T-cell (primary cell): ENCODE results near the gene JTB. TPM values are rescaled to one million over a fixed set of nuclear protein-coding genes. Genes with fewer than 3 reads are reported as not detected.
"Not testable (repeated sequence)": the region's sequence is repeated elsewhere in the genome, so short reads cannot be mapped to it uniquely, and the experiment has no call there.

Experiments
- ATAC-seq, 4 experiments: fragments of 200-7000 bp in 3 of 4; fragments of 150-1000 bp in 1 of 4; cut with Tn5 transposase; replicated peaks in 1 of 4; 1 replicate in 3 of 4; 2 replicates in 1 of 4; pipeline ENCODE4 v1.10.0; 2021; ENCODE audit warnings: moderate library complexity in 3 of 4, mild to moderate bottlenecking in 2 of 4, moderate number of reproducible peaks in 1 of 4
- CTCF ChIA-PET, 2 donors: fragments of 300-600 bp; sonication (Branson Sonifier 250); formaldehyde crosslinking; loops; one replicate each; lab custom pipeline; 2022; ENCODE audit warnings: antibody characterized with exemption in 2 of 2; lab: Charles Lee
- POLR2A ChIA-PET, 2 donors: fragments of 300-600 bp; sonication (Branson Sonifier 250); formaldehyde crosslinking; loops; one replicate each; lab custom pipeline; 2022; ENCODE audit warnings: antibody characterized with exemption in 2 of 2; lab: Charles Lee
- DNase-seq, 35 experiments: peaks; one replicate each; pipeline versions ENCODE4 v3.0.0 to v3.0.0-alpha.2; 2013 to 2023
- H3K27ac ChIP-seq: one replicate; pipeline ENCODE4 v1.5.1; 2013; ENCODE audit warnings: low read length
- H3K27me3 ChIP-seq, 2 experiments: replicated peaks in 1 of 2; 1 replicate in 1 of 2; 2 replicates in 1 of 2; pipeline versions ENCODE4 v1.6.1 to v1.7.0; 2013; ENCODE audit warnings: low read length in 1 of 2, mixed read lengths in 1 of 2; ENCODE audit not compliant: control insufficient read depth in 2 of 2, insufficient read depth in 2 of 2; ENCODE audit errors: extremely low read depth in 1 of 2
- H3K36me3 ChIP-seq, 2 donors: 1 replicate in 1 of 2; 2 replicates in 1 of 2; pipeline versions ENCODE4 v1.6.1 to v1.7.0; 2013; ENCODE audit warnings: low read length in 1 of 2; ENCODE audit not compliant: control insufficient read depth in 2 of 2, insufficient read depth in 1 of 2; ENCODE audit errors: extremely low read depth in 1 of 2
- H3K4me1 ChIP-seq, 2 experiments: 1 replicate in 1 of 2; 2 replicates in 1 of 2; pipeline versions ENCODE4 v1.6.1 to v1.7.0; 2013; ENCODE audit warnings: low read length in 2 of 2, mixed read lengths in 1 of 2; ENCODE audit not compliant: insufficient read depth in 2 of 2, control insufficient read depth in 1 of 2; ENCODE audit errors: extremely low read depth in 1 of 2
- H3K4me3 ChIP-seq, 2 donors: 1 replicate in 1 of 2; 2 replicates in 1 of 2; pipeline versions ENCODE4 v1.5.1 to v1.7.0; 2013; ENCODE audit warnings: mild to moderate bottlenecking in 2 of 2, low read length in 1 of 2, moderate library complexity in 1 of 2; ENCODE audit not compliant: control insufficient read depth in 1 of 2; ENCODE audit errors: extremely low read depth in 1 of 2
- H3K9me3 ChIP-seq: 2 replicates; pipeline ENCODE4 v1.7.0; 2013
- H3K27ac Mint-ChIP-seq, 2 donors: one replicate each; pipeline ENCODE4 v1.8.0; 2020 to 2021; ENCODE audit warnings: mild to moderate bottlenecking in 2 of 2, mixed read lengths in 2 of 2
- H3K27me3 Mint-ChIP-seq, 2 donors: one replicate each; pipeline ENCODE4 v1.8.0; 2021 to 2022; ENCODE audit warnings: mixed read lengths in 2 of 2
- H3K36me3 Mint-ChIP-seq: one replicate; pipeline ENCODE4 v1.8.0; 2021; ENCODE audit warnings: mixed read lengths
- H3K4me1 Mint-ChIP-seq, 3 donors: one replicate each; pipeline ENCODE4 v1.8.0; 2020 to 2022; ENCODE audit warnings: mixed read lengths in 3 of 3, mild to moderate bottlenecking in 1 of 3
- H3K4me3 Mint-ChIP-seq, 3 donors: one replicate each; pipeline ENCODE4 v1.8.0; 2020 to 2022; ENCODE audit warnings: mild to moderate bottlenecking in 3 of 3, mixed read lengths in 3 of 3, moderate library complexity in 3 of 3
- H3K9me3 Mint-ChIP-seq, 3 donors: one replicate each; pipeline ENCODE4 v1.8.0; 2020 to 2022; ENCODE audit warnings: mixed read lengths in 3 of 3
- WGBS: methylation state at CpG from one replicate; pipeline ENCODE4 v1.1.5; 2013; ENCODE audit warnings: missing lambda C conversion rate; ENCODE audit not compliant: insufficient coverage; 5-methylcytosine and 5-hydroxymethylcytosine counted together
- total RNA-seq, 35 experiments: library from RNA in 6 of 35; stranded (reverse) in 6 of 35; fragments of 120-200 nt in 1 of 35; gene quantifications; one replicate each; pipeline versions ENCODE4 v1.2.1 to v1.2.4 and lab custom pipeline; 2013 to 2026

JTB gene
- total RNA-seq (100 to 1,000 TPM in 3 of 5 donors, 10 to 100 TPM in 2; 90.4 to 137 (median 129) TPM), total RNA-seq (lab: John Stamatoyannopoulos, UW) (8.6 to 42.1 (median 16.0) reads per million in 29 experiments)
- 133 TPM for total RNA-seq (2013)

DNA sequence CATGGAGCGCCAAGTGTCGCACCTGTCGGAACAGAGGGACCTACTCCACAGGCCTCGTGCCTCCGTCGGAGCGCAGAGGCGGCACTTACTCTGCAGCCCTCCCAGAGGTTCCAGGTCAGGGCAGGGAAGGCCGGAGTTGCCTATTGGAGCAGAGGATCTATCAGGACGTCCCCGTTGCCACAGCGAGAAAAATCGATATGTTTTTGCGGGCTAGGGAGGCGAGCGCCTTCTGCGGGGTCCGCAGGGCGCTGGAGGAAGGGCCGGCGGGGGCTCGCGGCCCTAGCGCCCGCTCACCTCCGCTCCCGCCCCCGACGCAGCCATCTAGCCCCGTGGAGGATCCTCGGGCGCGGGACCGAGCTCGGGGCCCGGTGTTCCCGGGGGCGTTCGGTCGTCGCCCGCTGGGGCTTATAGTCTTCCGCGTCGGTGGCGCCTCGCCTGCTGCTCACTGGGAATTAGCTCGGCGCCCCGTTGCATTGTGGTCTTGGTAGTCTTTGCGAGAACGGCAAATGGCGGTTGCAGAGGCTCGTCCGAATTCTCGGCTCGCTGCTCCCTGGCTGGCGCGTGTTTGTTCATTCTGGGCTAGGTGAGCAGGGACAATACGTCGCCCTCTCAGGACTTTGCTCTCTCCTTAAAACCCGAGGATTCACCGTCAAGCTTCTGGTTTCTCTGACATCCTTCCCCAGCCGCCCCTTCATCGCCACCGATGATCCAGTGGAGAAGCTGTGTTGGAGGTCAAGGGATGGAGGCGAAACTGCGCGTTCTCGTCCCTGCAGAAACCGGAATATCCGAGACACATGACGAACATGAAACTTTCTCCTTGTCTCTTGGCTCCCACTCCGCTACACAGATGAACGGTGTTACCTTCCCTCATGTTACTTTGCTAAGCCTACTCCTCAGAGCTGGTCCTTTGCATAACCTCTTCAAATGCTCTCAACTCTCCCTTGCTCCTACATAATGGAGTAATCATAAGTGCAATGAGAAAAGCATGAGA is at the start of gene JTB:
JTB (minus strand) TSS at position 425 of the 991 bp plus-strand sequence; CDS start at position 3, 422 bp downstream.
- peak; percentile 66 to 91 (median 81) for DNase-seq
- Mint-ChIP-seq H3K36me3 (peaks cover 15% of the 10 kb centered on the region), H3K27me3 (no peaks in the 10 kb centered on the region), H3K4me1 (peaks cover 34 to 41% (median 36%) of the 10 kb centered on the region in 3 donors), H3K27ac (peak within 1 kb of the TSS; percentile 96 to 98), H3K4me3 (peak within 1 kb of the TSS; percentile 92 to 97 (median 97)), H3K9me3 (no peaks in the 10 kb centered on the region)
- Histone ChIP-seq H3K27me3 (no peaks in the 10 kb centered on the region), H3K4me1 (peaks cover 15 to 28% of the 10 kb centered on the region in 2 experiments), H3K4me3 (peak within 1 kb of the TSS; percentile 93 to 96), H3K27ac (peak within 1 kb of the TSS; percentile 74), H3K36me3 (peaks cover 8 to 33% of the 10 kb centered on the region in 2 donors), H3K9me3 (no peaks in the 10 kb centered on the region)
- POLR2A ChIA-PET, result interaction anchor here (0.5 to 2.9 kb wide), 11 partner anchors 8 to 344 kb away, joined by 3 to 20 read pairs (median 3); partner anchors contain the start of genes CREB3L4 (in 2 of the 2), CHTOP (in 1 of the 2), RPS27 (in 1 of the 2) and SLC39A1 (in 1 of the 2)
- peak; percentile 94 to 98 (median 96) for ATAC-seq
- CTCF ChIA-PET, result interaction anchor here (0.5 to 3.4 kb wide), 10 partner anchors 9 to 295 kb away, joined by 3 to 23 read pairs (median 8); partner anchors contain the start of genes RAB13 (in 2 of the 2), CREB3L4 (in 1 of the 2), DENND4B (in 1 of the 2) and RPS27 (in 1 of the 2)
- WGBS, result under 1% methylated on average over 68 of the region's 75 CpGs

DNA sequence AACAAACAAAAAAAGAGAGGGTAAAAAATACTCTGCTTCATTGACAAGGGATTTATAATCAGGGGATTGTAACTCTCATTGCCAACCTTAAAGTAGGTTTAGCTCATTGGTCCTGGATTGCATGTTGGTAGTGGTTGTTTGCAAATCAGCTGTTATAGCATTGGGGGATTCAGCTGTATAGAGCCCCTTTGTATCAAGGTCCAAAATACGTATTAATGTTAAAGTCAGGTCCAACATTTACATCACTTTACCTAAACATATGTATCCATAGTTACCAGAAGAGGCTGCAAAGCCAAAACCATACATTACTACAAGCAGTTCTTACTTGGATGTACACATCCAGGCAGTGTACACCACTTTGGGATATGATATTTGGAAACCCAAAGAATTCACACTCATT is 42.5 kb upstream of the JTB start:
- DNase-seq (no peak), ATAC-seq (no peak)
- H3K9me3 Mint-ChIP-seq, result no peaks in the 10 kb centered on the region
- H3K36me3 ChIP-seq, result no peaks in the 10 kb centered on the region
- H3K27ac ChIP-seq, result no peak overlapping the region
- H3K27ac Mint-ChIP-seq, result no peak overlapping the region
- ChIA-PET CTCF (no interaction called here), POLR2A (no interaction called here)
- no peaks in the 10 kb centered on the region for H3K36me3 Mint-ChIP-seq
- no peaks in the 10 kb centered on the region for H3K4me1 Mint-ChIP-seq
- H3K4me1 ChIP-seq, result no peaks in the 10 kb centered on the region
- H3K9me3 ChIP-seq, result no peaks in the 10 kb centered on the region
- no peaks in the 10 kb centered on the region for H3K27me3 ChIP-seq
- no peaks in the 10 kb centered on the region for H3K27me3 Mint-ChIP-seq
- no CpG with 5 or more reads among the region's 1 CpG for WGBS
- no peak overlapping the region for H3K4me3 ChIP-seq
- no peak overlapping the region for H3K4me3 Mint-ChIP-seq

DNA sequence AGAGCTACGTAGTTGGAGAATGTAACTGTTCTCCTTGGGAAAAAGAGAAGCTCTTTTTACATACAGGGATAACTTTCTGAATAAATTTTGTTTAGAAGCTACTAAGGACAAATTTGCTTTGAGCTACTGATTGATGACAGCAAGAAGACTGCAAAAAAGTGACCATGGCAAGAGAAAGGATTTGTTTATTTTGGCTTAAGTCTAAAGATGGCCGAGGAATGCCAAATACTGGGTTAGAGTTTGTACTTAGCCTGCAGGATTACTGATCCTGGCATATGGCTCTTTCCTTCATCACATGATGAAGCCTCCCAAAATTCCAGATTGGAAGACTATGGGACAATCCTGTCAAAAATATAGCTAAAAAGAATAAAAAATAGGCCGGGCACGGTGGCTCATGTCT is 41.8 kb upstream of the JTB start:
- CTCF ChIA-PET, result no interaction called here
- Histone ChIP-seq H3K27me3 (no peaks in the 10 kb centered on the region), H3K36me3 (no peaks in the 10 kb centered on the region), H3K4me1 (no peaks in the 10 kb centered on the region), H3K27ac (no peak overlapping the region), H3K4me3 (no peak overlapping the region), H3K9me3 (no peaks in the 10 kb centered on the region)
- POLR2A ChIA-PET, result no interaction called here
- ATAC-seq, result no peak
- Mint-ChIP-seq H3K9me3 (no peaks in the 10 kb centered on the region), H3K36me3 (no peaks in the 10 kb centered on the region), H3K27ac (no peak overlapping the region), H3K4me3 (no peak overlapping the region), H3K4me1 (no peaks in the 10 kb centered on the region), H3K27me3 (no peaks in the 10 kb centered on the region)
- 100% methylated on average over 2 of the region's 4 CpGs for WGBS
- DNase-seq, result no peak

DNA sequence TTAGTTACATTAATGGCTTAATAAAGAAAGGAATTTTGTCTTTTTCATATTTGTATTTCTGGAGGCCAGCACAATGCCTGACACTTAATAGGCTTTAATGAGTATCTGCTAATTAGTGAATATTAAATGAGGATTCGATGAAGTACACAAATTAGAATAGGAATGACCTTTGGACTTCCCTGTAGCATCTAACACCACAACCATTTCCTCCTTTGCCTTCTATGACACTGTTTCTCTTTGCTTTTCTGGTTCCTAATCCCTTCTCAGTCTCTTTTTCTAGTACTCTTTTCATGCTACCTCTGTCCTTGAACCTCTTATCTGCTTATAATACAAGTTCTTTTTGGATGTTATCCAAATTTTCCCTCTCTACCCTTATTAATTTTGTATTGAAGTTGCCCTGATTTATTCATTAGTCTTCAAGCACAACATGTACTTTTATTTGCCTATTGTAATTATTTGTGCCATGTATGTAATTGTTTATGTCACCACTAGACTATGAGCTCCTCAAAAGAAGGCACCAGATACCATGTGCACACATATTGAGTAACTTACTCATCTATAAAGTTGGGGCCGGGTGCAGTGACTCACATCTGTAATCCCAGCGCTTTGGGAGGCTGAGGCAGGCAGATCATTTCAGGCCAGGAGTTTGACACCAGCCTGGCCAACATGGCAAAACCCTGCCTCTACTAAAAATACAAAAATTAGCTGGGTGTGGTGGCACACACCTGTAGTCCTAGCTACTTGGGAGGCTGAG is 36.9 kb upstream of the JTB start:
- POLR2A ChIA-PET, result no interaction called here

DNA sequence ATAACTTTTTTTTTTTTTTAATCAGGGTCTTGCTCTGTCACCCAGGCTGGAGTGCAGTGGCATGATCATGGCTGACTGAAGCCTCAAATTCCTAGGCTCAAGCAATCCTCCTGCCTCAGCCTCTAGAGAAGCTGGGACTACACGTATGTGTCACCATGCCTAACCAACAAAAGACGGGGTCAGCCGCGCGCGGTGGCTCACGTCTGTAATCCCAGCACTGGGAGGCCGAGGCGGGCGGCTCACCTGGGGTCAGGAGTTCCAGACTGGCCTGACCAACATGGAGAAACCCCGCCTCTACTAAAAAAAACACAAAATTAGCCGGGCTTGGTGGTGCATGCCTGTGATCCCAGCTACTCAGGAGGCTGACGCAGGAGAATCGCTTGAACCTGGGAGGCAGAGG is 35.1 kb upstream of the JTB start:
- H3K36me3 ChIP-seq, H3K27me3 Mint-ChIP-seq, H3K27ac Mint-ChIP-seq, H3K4me3 ChIP-seq, H3K9me3 ChIP-seq, H3K27me3 ChIP-seq, POLR2A ChIA-PET, H3K4me1 Mint-ChIP-seq, DNase-seq, H3K4me3 Mint-ChIP-seq, H3K9me3 Mint-ChIP-seq, H3K36me3 Mint-ChIP-seq, H3K27ac ChIP-seq, CTCF ChIA-PET, H3K4me1 ChIP-seq, ATAC-seq: not testable (repeated sequence)
- 89% methylated on average over 12 of the region's 14 CpGs for whole genome bisulfite sequencing

More for the DNA sequence above, 36.9 kb upstream of the JTB start:
- Histone ChIP-seq H3K27ac (no peak overlapping the region), H3K4me1 (no peaks in the 10 kb centered on the region), H3K4me3 (no peak overlapping the region), H3K27me3 (peaks cover 0 to 4% of the 10 kb centered on the region in 2 experiments), H3K36me3 (no peaks in the 10 kb centered on the region), H3K9me3 (no peaks in the 10 kb centered on the region)
- H3K27me3 Mint-ChIP-seq, result no peaks in the 10 kb centered on the region
- no peak for DNase-seq
- no peaks in the 10 kb centered on the region for H3K9me3 Mint-ChIP-seq
- no peak overlapping the region for H3K27ac Mint-ChIP-seq
- no peak for ATAC-seq
- H3K4me1 Mint-ChIP-seq, result no peaks in the 10 kb centered on the region
- H3K36me3 Mint-ChIP-seq, result no peaks in the 10 kb centered on the region
- CTCF ChIA-PET, result no interaction called here
- no CpG with 5 or more reads among the region's 3 CpGs for WGBS
- no peak overlapping the region for H3K4me3 Mint-ChIP-seq

DNA sequence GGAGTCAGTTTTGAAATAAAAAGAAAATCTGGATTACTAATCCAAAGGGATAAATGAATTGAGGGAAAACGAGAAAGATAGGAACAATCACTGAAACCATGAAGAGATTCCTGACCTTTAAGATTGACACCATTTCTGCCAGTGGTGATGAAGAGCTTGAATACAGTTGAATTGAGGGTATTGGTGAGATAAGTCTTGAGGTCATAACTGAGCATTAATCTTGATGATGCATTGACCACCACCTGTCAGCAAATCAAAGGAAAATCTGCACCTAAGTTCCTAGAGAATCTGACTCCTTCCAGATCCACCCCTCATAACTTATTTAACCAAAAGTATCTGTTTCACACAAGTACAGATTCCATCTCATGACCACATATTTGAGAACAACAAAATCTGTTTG is 34.7 kb upstream of the JTB start:
- POLR2A ChIA-PET, result interaction anchor here in 1 of 2 donors (0.6 kb wide), 1 partner anchor 20 kb away, joined by 3 read pairs; no protein-coding TSS in a partner anchor

More for the DNA sequence above, 34.7 kb upstream of the JTB start:
- Histone ChIP-seq H3K4me1 (no peaks in the 10 kb centered on the region), H3K27ac (no peak overlapping the region), H3K9me3 (no peaks in the 10 kb centered on the region), H3K27me3 (peaks cover 0 to 4% of the 10 kb centered on the region in 2 experiments), H3K36me3 (no peaks in the 10 kb centered on the region), H3K4me3 (no peak overlapping the region)
- H3K4me1 Mint-ChIP-seq, result no peaks in the 10 kb centered on the region
- CTCF ChIA-PET, result interaction anchor here in 1 of 2 donors (0.6 kb wide), 1 partner anchor 26 kb away, joined by 3 read pairs; no protein-coding TSS in a partner anchor
- H3K9me3 Mint-ChIP-seq, result no peaks in the 10 kb centered on the region
- H3K4me3 Mint-ChIP-seq, result no peak overlapping the region
- no peak for ATAC-seq
- H3K27me3 Mint-ChIP-seq, result no peaks in the 10 kb centered on the region
- H3K36me3 Mint-ChIP-seq, result no peaks in the 10 kb centered on the region
- no CpG with 5 or more reads among the region's 1 CpG for WGBS
- DNase-seq, result no peak
- no peak overlapping the region for H3K27ac Mint-ChIP-seq
